Activated naive CD4-positive, alpha-beta T cell treated with anti-CD3 and anti-CD28 coated beads, Interleukin-2, amount 50 U/mL, for 72 hours (primary cell): ENCODE measurements around the gene AVPR1B. TPM values are rescaled to one million over a fixed set of nuclear protein-coding genes. Genes with fewer than 3 reads are reported as not detected.

Experiments used
- ATAC-seq, 2 donors: fragments of 150-1000 bp; cut with Tn5 transposase; 2 replicates each; pipeline ENCODE4 v1.10.0; 2021; ENCODE audit warnings: mild to moderate bottlenecking in 2 of 2, moderate library complexity in 2 of 2
- DNase-seq, 2 donors: peaks; one replicate each; pipeline ENCODE4 v3.0.0; 2021 to 2022; ENCODE audit warnings: low spot score in 2 of 2
- H3K27ac Mint-ChIP-seq, 2 donors: one replicate each; pipeline ENCODE4 v1.8.0; 2022; ENCODE audit warnings: mild to moderate bottlenecking in 2 of 2, mixed read lengths in 2 of 2
- H3K36me3 Mint-ChIP-seq, 2 donors: one replicate each; pipeline ENCODE4 v1.8.0; 2022; ENCODE audit warnings: mixed read lengths in 2 of 2
- H3K9me3 Mint-ChIP-seq, 2 donors: one replicate each; pipeline ENCODE4 v1.8.0; 2022; ENCODE audit warnings: mixed read lengths in 2 of 2
- total RNA-seq, 2 donors: library from RNA; stranded (reverse); gene quantifications; one replicate each; pipeline ENCODE4 v1.2.3, GENCODE V29; 2022

AVPR1B gene
- total RNA-seq, 2 donors from 2014 or later: not detected

DNA sequence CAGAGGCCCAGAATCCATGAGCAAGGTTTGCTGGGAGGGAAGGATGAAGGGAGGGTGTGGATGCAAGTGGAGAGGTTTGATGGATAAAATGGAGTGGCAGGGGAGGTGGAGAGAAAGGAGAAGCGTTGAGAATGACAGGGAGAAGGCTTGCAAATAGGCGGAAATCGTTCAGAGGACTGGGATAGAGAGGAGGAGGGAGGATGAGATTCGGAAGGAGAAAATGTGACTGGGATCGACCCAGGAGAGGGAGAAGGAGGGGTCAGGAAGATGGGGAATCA is 376 bp downstream of the AVPR1B start:
- DNase-seq (no peak), ATAC-seq (no peak)
- Mint-ChIP-seq H3K36me3 (peaks cover 4 to 6% of the 10 kb centered on the region in 2 donors), H3K27ac (no peak overlapping the region), H3K9me3 (peaks cover 8% of the 10 kb centered on the region in 2 donors)

DNA sequence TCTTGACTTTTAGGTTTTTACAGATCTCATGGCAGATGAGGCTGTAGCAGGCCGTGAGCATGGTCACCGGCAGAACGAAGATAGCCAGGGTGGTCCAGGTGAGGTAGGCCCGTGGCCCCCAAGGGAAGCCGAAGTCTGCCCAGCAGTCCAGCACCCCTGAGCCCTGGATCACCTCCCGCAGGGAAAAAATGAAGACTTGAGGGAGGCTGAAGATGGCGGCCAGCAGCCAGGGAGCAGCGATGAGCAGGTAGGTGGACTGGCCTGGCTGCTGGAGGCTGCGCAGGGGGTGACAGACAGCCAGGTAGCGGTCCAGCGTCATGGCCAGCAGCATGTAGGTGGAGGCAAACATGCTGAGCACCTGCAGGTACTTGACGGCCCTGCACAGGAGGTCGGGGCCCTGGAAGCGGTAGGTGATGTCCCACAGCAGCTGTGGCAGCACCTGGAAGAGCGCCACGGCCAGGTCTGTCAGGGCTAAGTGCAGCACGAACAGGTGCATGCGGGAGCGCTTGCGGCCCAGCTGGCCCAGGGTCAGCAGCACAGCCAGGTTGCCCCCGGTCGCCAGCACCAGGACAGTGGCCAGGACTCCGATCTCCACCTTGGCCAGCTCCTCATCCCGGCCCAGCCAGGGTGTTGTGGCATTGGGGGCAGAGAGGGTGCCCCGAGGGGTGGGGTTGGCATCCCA is 856 bp downstream of the AVPR1B start:
- H3K9me3 Mint-ChIP-seq: peaks cover 3% of the 10 kb centered on the region in 2 donors
- peaks cover 3% of the 10 kb centered on the region in 2 donors for H3K36me3 Mint-ChIP-seq
- no peak for ATAC-seq
- no peak overlapping the region for H3K27ac Mint-ChIP-seq
- no peak for DNase-seq

DNA sequence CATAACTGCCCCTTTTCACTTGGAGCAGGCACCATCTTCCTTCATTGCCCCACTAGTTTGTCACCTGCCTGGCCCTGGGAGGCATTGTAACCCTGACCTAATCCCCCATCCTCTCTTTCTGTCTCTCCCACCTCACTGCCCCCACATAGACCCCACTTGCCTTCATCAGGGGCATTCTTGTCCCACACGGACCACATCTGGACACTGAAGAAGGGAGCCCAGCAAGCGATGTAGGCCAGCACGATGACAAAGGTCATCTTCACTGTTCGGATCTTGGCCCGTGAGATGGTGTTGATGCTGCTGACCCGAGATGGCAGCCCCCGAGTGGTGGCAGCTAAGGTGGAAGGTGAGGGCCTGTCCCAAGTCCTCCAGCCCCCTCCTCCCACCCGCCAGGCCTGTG is 1.4 kb downstream of the AVPR1B start:
- ATAC-seq: no peak
- H3K9me3 Mint-ChIP-seq: no peaks in the 10 kb centered on the region
- H3K27ac Mint-ChIP-seq: no peak overlapping the region
- no peaks in the 10 kb centered on the region for H3K36me3 Mint-ChIP-seq
- no peak for DNase-seq

DNA sequence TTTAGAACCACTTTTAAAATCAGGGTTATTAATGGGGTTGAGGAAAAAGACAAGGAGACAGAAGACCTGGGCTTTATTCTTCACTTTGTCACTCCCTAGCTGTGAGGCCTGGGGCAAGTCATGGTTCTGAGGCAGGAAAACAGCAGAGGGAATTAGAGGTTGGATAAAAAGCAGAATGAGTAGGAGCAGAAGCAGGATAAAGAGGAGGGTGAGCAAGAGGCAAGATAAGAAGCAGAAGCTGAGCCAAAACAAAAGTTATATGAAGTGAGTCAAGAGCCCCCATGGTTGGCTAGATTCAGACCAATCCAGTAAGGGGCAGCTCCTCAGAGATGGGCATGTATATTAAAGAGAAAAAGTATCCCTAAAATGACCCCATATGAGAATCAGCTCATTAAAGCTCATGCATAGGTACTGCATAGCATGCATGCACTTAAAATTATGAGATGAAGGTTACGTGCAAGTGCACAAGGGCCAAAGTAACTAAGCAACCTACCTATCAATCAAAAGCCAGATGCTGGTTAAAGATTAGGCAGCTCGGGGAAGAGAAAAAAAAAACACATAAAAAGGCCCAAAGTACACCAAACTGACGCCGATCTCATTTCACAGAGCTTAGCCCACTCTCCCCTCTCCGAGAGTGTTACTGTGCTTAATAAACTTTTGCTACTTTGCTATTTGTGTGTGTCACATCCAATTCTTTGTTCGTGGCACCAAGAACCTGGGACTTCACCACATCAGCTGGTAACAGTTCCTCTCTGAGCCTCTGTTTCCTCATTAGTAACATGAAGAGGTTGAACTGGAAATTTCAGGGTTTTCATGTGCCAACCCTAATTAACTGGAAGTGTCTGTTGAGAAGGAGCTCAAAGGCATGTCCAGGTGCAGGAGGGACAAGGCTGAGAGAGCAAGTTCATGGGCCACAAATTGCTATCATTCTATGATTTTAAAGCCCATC is 2.2 kb downstream of the AVPR1B start:
- DNase-seq: no peak
- Mint-ChIP-seq H3K9me3 (no peaks in the 10 kb centered on the region), H3K36me3 (no peaks in the 10 kb centered on the region), H3K27ac (no peak overlapping the region)
- no peak for ATAC-seq

DNA sequence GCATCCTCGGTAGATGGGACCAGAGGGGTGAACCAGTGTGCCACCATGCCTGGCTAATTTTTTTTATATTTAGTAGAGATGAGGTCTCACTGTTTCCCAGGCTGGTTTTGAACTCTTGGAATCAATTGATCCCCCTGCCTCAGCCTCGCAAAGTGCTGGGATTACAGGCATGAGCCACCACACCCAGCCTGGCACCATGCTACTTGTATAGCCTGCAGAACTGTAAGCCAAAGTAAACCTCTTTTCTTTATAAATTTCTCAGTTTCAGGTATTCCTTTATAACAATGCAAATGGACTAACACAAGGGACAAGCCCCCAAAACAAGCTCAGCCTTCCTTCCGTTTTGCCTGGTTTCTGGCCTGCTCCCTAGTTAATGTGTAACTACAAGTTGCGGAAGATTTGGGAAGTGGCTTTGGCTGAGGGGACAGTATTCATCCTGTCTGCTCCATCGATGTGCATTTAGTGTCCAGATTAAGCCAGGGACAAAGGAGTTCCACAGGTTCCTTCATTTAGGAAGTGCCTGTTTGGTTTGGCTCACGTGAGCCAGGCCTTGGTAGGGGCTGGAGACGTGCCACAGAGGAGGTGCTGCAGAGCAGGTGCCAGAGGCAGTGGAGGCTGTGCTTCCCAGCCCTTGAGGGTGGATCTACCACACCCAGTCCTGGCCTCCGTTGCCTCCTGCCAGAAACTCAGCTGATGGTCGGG is 4.4 kb downstream of the AVPR1B start:
- H3K27ac Mint-ChIP-seq: peak overlapping the region in 1 of 2 donors; percentile 56
- ATAC-seq: no peak
- H3K9me3 Mint-ChIP-seq: no peaks in the 10 kb centered on the region
- no peak for DNase-seq
- no peaks in the 10 kb centered on the region for H3K36me3 Mint-ChIP-seq

DNA sequence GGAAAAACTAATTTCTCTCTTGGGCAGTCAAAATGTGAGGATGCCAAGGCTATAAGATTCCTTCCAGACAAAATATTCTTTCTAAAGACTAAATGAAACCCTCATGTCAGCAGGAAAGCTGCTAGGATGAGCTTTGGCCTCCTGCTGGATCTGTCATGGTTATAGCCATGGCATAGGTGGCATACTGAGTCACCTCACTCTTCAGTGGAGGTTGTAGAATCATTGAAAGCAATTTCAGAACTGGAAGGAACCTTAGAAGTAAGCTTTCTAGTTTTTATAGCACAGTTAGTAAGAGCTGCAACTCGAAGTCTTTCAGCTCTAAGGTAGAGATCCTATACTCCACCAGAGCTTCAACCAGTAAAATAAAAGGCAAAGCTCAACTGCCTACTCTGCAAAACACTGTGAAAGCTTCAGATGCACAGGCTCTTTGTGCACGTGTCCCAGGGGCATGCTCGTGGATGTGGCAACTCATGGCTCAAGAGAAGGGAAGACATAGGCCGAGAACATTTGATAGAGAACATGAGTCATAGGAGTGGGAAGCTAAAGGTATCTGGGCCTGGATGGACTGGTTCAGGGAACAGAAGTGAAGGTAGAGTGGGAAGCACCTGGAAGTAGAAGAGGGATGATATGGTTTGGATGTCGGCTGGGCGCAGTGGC is 5.8 kb downstream of the AVPR1B start:
- ATAC-seq: no peak

DNA sequence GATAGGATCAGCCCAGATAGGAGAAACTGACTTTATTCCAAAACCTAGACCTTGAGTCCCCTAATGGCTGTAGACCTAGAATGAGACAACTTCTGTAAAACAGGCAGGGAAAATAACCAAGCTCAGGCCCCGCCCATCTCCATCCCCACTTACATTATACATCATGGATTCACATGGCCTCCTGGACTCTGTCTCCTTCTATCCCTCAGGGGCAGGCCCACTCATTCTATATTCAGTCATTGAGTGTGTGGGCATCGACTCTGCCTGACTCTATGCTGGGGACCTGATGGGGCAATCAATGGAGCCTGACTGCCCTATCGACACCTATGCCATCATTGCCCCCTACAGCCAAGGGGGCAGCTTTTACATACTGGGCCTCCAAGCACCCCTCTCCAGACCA is 6.4 kb downstream of the AVPR1B start:
- Mint-ChIP-seq H3K27ac (no peak overlapping the region), H3K36me3 (no peaks in the 10 kb centered on the region), H3K9me3 (no peaks in the 10 kb centered on the region)
- DNase-seq: no peak
- no peak for ATAC-seq

More for the DNA sequence above, 5.8 kb downstream of the AVPR1B start:
- Mint-ChIP-seq H3K9me3 (no peaks in the 10 kb centered on the region), H3K27ac (no peak overlapping the region), H3K36me3 (no peaks in the 10 kb centered on the region)
- DNase-seq: no peak

DNA sequence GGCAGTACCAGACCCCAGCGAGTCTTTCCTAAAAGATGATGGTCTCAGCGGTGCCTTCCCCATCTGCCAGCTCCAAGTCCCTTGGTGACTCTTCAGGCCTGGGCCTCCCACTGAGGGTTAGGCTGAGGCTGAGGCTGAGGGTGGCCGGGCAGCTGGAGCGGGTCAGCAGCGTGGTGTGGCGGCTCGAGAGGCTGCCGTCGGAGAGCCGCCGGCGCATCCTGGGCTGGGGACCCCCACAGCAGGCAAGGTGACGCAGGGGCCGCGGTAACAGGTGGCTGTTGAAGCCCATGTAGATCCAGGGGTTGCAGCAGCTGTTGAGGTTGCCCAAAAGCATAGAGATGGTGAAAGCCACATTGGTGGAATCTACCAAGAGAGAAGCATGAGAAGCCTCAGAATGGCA is 7.0 kb downstream of the AVPR1B start:
- Mint-ChIP-seq H3K36me3 (no peaks in the 10 kb centered on the region), H3K9me3 (no peaks in the 10 kb centered on the region), H3K27ac (no peak overlapping the region)
- ATAC-seq (no peak), DNase-seq (no peak)

DNA sequence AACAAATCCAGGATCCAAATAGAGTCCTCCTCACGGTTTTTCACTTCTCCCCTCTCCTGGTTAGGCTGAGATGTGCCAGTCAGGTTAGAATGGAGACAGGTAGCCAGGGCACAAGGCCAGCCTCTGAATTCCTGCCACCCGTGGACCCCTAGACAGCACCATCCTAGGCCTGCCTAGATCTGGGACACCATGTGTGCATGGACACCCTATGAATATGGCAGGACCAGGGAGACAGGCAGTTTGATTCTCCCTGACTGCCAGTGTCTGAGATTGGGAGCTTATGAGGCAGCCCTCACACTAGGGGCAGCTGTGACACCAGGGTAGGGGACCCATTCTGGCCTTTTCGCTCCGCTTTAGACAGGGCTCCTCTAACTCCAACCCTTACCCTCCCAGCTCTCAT is 7.5 kb downstream of the AVPR1B start:
- Mint-ChIP-seq H3K27ac (no peak overlapping the region), H3K36me3 (no peaks in the 10 kb centered on the region), H3K9me3 (no peaks in the 10 kb centered on the region)
- no peak for DNase-seq
- no peak for ATAC-seq

DNA sequence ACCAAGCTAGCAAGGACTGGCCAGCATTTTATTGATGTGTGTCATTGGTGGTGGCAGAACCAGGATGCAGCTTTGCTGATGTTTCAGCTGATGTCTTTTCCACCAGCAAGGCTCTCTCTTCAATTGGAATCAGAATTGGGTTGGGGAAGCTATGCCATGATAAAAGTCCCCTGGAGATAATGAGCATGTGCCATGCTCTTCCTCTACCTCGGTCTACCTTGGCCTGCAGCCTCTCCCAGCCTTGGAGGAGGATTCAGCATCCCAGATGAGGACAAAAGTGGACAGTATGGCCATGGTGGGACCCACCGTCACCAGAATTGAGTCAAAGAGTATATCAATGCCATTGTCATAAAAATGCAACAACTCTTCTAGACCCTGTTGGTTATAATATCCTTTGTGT is 8.6 kb downstream of the AVPR1B start:
- H3K27ac Mint-ChIP-seq: no peak overlapping the region

DNA sequence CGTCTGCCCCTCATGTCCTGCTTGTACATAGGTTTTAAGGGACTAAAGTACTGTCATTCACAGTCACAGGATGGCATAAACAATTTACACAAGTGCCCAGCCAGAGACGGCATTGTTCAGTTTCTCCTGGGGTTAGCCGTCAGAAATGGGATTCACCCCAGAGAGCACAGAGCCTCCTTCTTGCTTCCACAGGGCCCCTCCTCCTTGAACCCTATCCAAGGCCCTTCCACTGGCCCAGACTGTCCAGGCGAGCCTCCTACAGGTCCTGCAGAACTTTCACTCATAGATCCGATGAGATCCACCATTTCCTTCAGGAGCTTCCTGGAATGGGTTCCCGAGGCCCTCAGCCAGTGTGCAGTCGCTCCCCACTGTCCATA is 10.0 kb downstream of the AVPR1B start:
- H3K36me3 Mint-ChIP-seq: no peaks in the 10 kb centered on the region
- ATAC-seq: no peak
- no peaks in the 10 kb centered on the region for H3K9me3 Mint-ChIP-seq
- no peak for DNase-seq
- H3K27ac Mint-ChIP-seq: no peak overlapping the region

More for the DNA sequence above, 8.6 kb downstream of the AVPR1B start:
- no peak for DNase-seq
- ATAC-seq: no peak
- H3K36me3 Mint-ChIP-seq: no peaks in the 10 kb centered on the region
- H3K9me3 Mint-ChIP-seq: no peaks in the 10 kb centered on the region

DNA sequence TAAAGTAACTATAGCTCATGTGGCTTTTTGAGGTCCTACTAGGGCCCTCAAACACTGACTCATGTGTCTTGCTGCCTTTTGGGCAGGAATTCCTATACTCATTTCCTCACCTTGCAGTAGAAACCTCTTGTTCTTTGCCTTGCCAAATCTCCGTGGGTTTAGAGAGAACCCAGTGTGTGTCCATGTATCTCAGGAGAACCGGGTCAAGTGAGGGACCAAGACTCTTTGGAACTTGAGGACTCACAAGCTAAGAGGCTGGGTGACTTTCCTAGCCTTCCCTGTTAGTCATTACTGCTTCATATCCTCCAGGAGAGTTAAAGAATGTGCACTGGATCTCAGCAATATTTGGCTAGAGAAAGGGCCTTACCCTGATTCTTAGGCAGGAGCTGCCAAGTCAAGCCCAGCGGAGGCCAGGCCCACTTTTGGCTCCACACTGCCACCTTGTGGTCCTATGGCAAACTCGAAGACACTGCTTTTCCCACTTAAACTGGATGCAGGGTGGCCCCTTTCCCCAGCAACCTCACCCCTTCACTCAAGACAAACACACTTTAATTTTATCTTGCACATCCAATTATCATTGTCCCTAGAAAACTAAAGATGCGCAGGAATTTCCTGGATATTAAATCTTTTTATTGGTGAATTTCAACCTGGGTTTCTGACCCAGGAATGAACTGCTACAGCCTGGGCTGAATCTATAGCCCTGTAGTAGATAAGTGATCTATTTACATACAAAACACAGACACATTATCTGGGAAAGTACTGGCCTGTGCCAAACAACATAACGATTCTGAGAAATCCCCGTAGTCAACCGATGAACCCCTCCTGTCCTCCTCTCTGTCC is 10.6 kb downstream of the AVPR1B start:
- Mint-ChIP-seq H3K27ac (no peak overlapping the region), H3K9me3 (no peaks in the 10 kb centered on the region), H3K36me3 (no peaks in the 10 kb centered on the region)
- ATAC-seq: peak; percentile 86 to 90
- peak; percentile 68 to 83 for DNase-seq

DNA sequence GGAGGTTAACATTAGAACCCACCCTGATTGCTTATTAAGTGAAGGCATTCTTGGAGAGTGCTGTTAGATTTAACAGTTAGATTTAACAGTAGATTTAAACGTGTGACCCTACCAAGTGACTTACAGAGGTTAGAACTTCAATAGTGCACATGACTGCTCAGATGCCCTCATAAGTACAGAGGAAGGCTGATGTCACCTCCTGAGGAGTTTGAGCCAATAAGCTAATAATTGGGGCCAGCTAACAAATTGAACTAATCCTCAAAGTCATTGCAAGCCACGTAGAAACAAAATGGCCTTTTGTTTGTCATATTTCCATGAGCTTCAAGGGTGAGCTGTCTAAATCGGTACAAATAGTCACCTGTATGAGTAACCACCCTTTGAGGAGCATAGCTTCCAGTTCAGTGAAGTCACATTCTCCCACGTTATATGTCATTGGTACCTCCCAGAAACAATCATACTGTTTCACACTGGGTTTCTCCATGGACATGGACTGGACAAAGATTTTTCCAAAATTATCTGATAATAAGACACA is 11.7 kb downstream of the AVPR1B start:
- Mint-ChIP-seq H3K9me3 (no peaks in the 10 kb centered on the region), H3K27ac (no peak overlapping the region), H3K36me3 (no peaks in the 10 kb centered on the region)
- no peak for DNase-seq
- no peak for ATAC-seq

DNA sequence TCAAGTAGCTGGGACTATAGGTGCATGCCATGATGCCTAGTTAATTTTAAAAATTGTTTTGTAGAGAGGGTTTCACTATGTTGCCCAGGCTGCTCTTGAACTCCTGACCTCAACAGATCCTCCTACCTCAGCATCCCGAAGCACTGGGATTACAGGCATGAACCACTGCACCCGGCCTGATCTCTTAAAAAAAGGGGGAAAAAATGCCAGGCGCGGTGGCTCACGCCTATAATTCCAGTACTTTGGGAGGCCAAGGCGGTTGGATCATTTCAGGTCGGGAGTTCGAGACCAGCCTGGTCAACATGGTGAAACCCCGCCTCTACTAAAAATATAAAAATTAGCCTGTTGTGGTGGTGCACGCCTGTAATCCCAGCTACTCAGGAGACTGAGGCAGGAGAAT is 13.2 kb downstream of the AVPR1B start:
- no peaks in the 10 kb centered on the region for H3K36me3 Mint-ChIP-seq
- H3K27ac Mint-ChIP-seq: no peak overlapping the region
- ATAC-seq (no peak), DNase-seq (no peak)
- no peaks in the 10 kb centered on the region for H3K9me3 Mint-ChIP-seq

DNA sequence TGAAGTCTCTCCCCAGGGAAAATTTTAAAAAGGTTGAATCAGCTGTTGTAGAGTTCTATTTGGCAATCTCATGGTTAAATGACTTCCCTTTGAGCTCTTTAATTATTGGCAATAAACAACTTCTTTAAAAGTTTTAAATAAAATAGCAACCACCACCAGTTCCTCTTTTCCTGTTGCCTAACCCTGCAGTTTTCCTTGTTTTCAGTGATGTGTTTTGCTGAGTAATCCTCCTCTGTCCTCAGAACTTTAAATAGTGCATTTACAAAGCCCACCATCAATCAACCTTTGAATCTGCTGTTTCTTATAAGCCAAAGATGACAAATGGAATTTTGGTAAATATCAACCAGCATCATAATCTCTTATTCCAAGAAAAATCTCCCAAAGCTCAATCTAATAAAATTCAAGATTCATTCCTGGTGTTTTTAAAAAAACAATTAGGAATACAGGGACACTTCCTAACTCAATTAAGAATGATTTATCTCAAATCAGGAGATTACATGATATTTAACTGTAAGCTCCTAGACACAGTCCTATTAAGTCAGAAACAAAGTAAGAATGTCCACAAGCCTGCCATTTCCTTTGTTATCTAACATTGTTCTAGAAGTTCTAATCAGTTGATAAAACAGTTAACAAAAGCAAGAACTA is 14.8 kb downstream of the AVPR1B start:
- ATAC-seq (no peak), DNase-seq (no peak)
- no peaks in the 10 kb centered on the region for H3K9me3 Mint-ChIP-seq
- no peaks in the 10 kb centered on the region for H3K36me3 Mint-ChIP-seq
- H3K27ac Mint-ChIP-seq: no peak overlapping the region
